Esophagus (tissue), 2 donors: ENCODE measurements around the gene APBA2. TPM values are rescaled to one million over a fixed set of nuclear protein-coding genes. Genes with fewer than 3 reads are reported as not detected.

Source experiments
- H3K27ac ChIP-seq, 2 donors: one replicate each; pipeline ENCODE4 v1.5.1; 2013; ENCODE audit warnings: low read depth in 2 of 2, mild to moderate bottlenecking in 2 of 2, inconsistent platforms in 1 of 2, low read length in 1 of 2, moderate library complexity in 1 of 2
- H3K27me3 ChIP-seq, 2 donors: one replicate each; pipeline ENCODE4 v1.6.1; 2013; ENCODE audit warnings: low read length in 2 of 2, control low read depth in 1 of 2, mild to moderate bottlenecking in 1 of 2; ENCODE audit not compliant: insufficient read depth in 2 of 2, control insufficient read depth in 1 of 2
- H3K36me3 ChIP-seq, 2 donors: one replicate each; pipeline ENCODE4 v1.6.1; 2013; ENCODE audit warnings: low read length in 1 of 2; ENCODE audit not compliant: control insufficient read depth in 2 of 2, insufficient read depth in 2 of 2
- H3K4me1 ChIP-seq, 2 donors: one replicate each; pipeline ENCODE4 v1.6.1; 2013; ENCODE audit warnings: low read length in 1 of 2; ENCODE audit not compliant: control insufficient read depth in 2 of 2, insufficient read depth in 2 of 2
- H3K4me3 ChIP-seq, 2 donors: one replicate each; pipeline ENCODE4 v1.5.1; 2013; ENCODE audit warnings: low read length in 2 of 2, mild to moderate bottlenecking in 2 of 2, low read depth in 1 of 2, moderate library complexity in 1 of 2
- H3K9me3 ChIP-seq, 2 donors: one replicate each; pipeline ENCODE4 v1.6.1; 2013; ENCODE audit warnings: mild to moderate bottlenecking in 2 of 2, low read depth in 1 of 2, low read length in 1 of 2, moderate library complexity in 1 of 2; ENCODE audit not compliant: control insufficient read depth in 2 of 2, insufficient read depth in 1 of 2
- WGBS, 2 donors: extraction: QIAGEN DNeasy Blood & Tissue Kit; methylation state at CpG; one replicate each; pipeline ENCODE4 v1.1.7; 2013; 5-methylcytosine and 5-hydroxymethylcytosine counted together
- polyA plus RNA-seq, 2 donors: library from polyadenylated mRNA; stranded (reverse); fragments of 200-250 nt; gene quantifications; one replicate each; pipeline ENCODE4 v1.2.3, GENCODE V29; 2013
- donor health status: healthy with polysubstance abuse.
- donor health status: Bipolar disorder and iron deficiency.

The APBA2 gene
- polyA plus RNA-seq, 2 donors, result 0.77 to 1.7 TPM

DNA sequence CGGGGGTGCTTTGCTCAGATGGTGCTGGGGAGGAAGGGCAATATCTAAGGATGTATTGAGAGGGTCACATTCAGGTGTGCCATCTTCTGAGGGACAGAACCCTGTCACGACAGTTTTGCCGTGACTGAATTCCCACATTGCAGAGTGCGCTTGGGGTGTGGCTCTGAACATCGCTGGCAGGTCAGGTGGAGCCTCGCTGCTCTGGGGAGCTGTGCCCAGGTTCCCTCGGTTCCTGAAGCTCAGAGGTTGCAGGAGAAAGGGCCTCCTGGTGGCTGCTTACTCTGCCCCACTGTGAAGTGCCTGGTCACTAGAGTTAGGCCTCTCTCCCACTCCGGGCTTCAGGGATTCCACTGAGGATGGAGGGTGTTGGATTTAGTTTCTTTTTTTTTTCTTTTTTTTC lies 51.5 kb downstream of the APBA2 start:
- Histone ChIP-seq H3K9me3 (no peaks in the 10 kb centered on the region), H3K27me3 (no peaks in the 10 kb centered on the region), H3K36me3 (no peaks in the 10 kb centered on the region), H3K27ac (no peak overlapping the region), H3K4me3 (no peak overlapping the region), H3K4me1 (no peaks in the 10 kb centered on the region)
- WGBS, 2 donors, result 77 to 88% methylated on average over 8 of the region's 8 CpGs

DNA sequence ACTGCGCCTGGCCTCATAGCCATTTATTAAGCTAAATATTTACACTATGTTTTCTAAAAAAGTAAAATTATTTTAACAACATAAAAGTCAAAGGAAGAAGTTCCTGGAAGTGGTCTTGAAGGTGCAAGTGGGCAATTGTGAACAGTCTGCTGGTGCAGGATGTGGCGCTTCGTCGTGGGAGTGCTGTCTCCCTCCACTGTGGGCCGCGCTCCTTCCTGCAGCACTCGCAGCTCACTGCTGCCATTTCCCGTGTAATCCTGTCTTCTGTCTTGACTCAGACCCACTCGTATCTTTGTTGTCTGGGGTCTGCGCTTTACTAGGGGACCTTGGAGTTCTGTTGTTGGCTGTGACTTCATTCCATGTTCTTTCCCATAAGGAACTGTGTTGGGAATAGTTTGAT lies 56.3 kb downstream of the APBA2 start:
- H3K4me1 ChIP-seq, result no peaks in the 10 kb centered on the region

DNA sequence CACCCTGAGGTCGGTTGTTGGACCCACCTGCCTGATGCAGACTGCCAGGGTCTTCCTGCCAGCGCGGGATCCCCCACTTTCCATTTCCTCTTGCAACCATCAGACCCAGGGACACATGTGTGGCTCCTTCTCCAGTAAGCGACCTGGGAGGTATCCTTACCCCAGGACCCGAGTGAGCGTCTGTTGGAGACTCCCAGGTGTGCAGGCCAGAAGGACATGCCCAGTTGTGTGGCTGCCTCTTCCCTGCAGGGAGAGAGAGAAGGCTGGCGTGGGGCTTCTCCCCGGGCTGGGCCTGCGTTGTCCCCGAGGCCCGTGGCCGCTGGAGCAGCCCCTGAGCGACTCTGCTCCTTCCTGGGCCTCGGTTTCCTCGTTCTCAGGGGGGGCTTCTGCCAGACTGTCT lies 56.8 kb downstream of the APBA2 start:
- WGBS, 2 donors, result 90 to 92% methylated on average over 15 of the region's 15 CpGs
- Histone ChIP-seq H3K9me3 (peaks cover 0 to 4% of the 10 kb centered on the region in 2 donors), H3K36me3 (peaks cover 0 to 3% of the 10 kb centered on the region in 2 donors), H3K4me3 (no peak overlapping the region), H3K27me3 (no peaks in the 10 kb centered on the region), H3K27ac (no peak overlapping the region), H3K4me1 (no peaks in the 10 kb centered on the region)

More for the DNA sequence above, 56.3 kb downstream of the APBA2 start:
- Histone ChIP-seq H3K9me3 (peaks cover 0 to 4% of the 10 kb centered on the region in 2 donors), H3K4me3 (no peak overlapping the region), H3K27ac (no peak overlapping the region), H3K36me3 (peaks cover 0 to 3% of the 10 kb centered on the region in 2 donors), H3K27me3 (no peaks in the 10 kb centered on the region)
- 79 to 81% methylated on average over 10 of the region's 10 CpGs for WGBS, 2 donors

DNA sequence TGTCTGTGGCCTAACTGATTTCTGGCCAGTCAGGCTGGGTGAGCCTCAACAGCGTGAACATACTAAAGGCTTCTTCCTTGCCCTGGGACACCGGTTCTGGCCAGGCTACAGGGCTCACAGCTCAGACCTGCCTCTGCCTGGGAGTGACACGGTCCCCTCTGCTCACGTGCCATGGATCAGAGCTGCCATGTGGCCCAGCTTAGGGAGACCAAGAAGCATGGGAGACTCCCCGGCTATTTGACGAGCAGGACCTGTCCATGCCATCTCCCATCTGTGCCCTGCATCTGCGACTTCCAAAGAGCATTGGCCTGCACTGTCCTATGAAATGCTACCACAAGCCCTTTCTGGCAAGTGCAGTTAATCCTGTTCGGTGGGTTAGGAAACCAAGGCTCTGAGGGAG lies 57.4 kb downstream of the APBA2 start:
- Histone ChIP-seq H3K36me3 (peaks cover 0 to 3% of the 10 kb centered on the region in 2 donors), H3K27me3 (no peaks in the 10 kb centered on the region), H3K4me1 (no peaks in the 10 kb centered on the region), H3K27ac (no peak overlapping the region), H3K9me3 (peaks cover 0 to 4% of the 10 kb centered on the region in 2 donors), H3K4me3 (no peak overlapping the region)
- 91 to 94% methylated on average over 8 of the region's 8 CpGs for WGBS, 2 donors

DNA sequence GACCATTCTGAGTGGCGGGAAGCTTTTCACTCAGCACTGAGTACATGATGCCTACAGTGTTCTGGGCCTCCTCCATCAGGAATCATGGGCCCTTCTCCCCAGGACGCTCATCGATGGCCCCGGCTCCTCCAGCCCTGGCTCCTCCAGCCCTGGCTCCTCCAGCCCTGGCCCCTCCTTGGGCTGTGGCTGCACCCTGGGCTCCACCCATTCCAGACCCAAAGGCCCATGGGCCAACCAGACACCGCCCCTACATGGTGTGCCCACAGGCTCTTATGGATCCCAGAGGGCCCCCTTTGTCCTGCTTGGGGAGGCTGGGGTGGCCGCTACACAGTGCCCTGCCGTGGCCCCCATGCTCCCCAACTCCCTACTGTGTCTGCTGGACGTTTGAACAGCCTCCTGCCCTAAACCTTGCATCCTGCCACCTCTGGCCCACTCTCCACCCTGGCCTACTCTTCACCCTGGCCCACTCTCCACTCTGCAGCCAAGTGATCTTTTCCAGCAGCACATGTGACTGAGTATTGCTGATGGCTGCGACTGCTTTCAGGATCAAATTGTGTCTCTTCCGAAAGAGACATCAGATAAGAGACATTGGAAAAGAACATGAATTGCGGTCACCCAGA lies 57.9 kb downstream of the APBA2 start:
- H3K27ac ChIP-seq, result no peak overlapping the region
- H3K27me3 ChIP-seq, result no peaks in the 10 kb centered on the region
- peaks cover 0 to 4% of the 10 kb centered on the region in 2 donors for H3K9me3 ChIP-seq
- H3K36me3 ChIP-seq, result peaks cover 0 to 3% of the 10 kb centered on the region in 2 donors
- H3K4me3 ChIP-seq, result no peak overlapping the region
- WGBS, 2 donors, result 90% methylated on average over 11 of the region's 11 CpGs
- no peaks in the 10 kb centered on the region for H3K4me1 ChIP-seq

DNA sequence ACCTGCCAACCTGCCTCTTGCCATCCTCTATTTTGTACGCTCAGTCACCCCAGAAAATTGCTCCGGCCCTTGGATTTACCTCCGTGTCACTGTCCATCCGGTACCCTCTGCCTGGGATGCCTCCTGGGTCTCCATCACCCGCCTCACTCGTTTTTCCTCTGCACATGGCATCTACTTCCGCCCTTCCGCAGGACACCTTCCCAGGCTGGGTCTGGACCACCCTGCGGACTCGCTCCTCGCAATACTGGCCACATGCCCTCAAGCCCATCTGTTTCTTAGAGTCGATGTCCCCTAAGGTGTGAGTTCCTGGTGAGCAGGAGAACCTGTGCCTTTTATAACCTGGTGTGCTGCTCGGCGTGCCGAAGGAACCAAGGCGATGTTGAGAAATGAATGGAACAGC lies 58.5 kb downstream of the APBA2 start:
- whole genome bisulfite sequencing, 2 donors, result 95 to 96% methylated on average over 16 of the region's 16 CpGs
- H3K4me3 ChIP-seq, result no peak overlapping the region

DNA sequence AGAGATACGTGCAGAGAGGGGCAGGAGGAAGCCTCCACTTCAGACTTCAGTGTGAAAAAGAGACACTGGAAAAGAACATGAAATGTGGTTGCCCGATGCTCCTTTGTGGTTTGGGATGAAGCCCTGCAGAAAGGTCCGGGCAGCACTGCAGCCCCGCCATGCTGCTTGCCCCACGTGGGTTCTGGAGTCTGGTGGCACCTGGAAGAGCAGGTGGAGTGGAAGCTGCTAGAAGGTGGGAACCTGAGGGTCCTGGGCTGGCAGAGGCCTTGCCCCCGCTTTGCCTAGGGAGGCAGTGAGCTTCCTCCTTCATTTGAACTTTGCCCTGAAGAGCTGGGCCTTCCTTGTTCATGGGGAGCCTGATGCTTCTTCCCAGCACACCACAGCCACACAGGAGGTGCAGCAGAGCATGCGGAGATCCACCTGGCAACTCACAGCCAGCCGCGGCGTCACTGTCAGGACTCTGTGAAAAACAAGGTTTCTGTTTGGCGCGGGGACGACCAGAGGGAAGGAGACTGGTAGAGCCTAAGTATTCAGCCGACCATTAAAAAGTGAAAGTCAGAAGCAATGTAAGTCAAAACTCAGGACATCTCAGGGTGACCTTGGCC lies 59.0 kb downstream of the APBA2 start:
- no peak overlapping the region for H3K27ac ChIP-seq

More for the DNA sequence above, 58.5 kb downstream of the APBA2 start:
- H3K27me3 ChIP-seq, result no peaks in the 10 kb centered on the region
- peaks cover 0 to 6% of the 10 kb centered on the region in 2 donors for H3K9me3 ChIP-seq
- H3K4me1 ChIP-seq, result no peaks in the 10 kb centered on the region
- no peak overlapping the region for H3K27ac ChIP-seq
- H3K36me3 ChIP-seq, result peaks cover 0 to 3% of the 10 kb centered on the region in 2 donors

DNA sequence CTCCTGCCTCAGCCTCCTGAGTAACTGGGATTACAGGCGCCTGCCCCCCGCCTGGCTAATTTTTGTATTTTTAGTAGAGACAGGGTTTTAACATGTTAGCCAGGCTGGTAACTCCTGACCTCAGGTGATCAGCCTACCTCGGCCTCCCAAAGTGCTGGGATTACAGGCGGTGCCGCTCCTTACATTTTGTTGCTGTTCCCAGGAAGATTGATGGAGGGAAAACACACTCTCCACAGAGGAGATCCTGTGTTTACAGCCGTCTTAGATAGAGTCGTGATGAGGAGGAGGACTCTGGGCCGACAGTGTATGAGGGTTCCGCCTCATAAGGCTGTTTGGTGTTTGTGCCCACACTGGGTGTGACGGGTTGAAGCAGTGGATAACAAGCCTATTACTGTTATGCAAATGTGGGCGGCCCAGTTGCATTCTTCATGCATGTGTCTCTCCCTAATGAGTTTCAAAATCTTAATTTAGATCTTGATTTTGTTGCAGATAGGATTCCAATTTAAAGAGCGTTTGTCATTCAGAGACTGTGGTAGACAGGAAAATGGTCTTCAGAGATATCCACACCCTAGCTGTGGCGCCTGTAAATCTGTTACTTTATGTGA lies 60.0 kb downstream of the APBA2 start:
- H3K36me3 ChIP-seq, result peaks cover 0 to 3% of the 10 kb centered on the region in 2 donors
- 85 to 88% methylated on average over 13 of the region's 13 CpGs for WGBS, 2 donors
- peaks cover 0 to 6% of the 10 kb centered on the region in 2 donors for H3K9me3 ChIP-seq

More for the DNA sequence above, 59.0 kb downstream of the APBA2 start:
- no peaks in the 10 kb centered on the region for H3K4me1 ChIP-seq
- H3K4me3 ChIP-seq, result no peak overlapping the region
- H3K27me3 ChIP-seq, result no peaks in the 10 kb centered on the region
- peaks cover 0 to 3% of the 10 kb centered on the region in 2 donors for H3K36me3 ChIP-seq
- peaks cover 0 to 6% of the 10 kb centered on the region in 2 donors for H3K9me3 ChIP-seq
- WGBS, 2 donors, result 92 to 94% methylated on average over 14 of the region's 14 CpGs

DNA sequence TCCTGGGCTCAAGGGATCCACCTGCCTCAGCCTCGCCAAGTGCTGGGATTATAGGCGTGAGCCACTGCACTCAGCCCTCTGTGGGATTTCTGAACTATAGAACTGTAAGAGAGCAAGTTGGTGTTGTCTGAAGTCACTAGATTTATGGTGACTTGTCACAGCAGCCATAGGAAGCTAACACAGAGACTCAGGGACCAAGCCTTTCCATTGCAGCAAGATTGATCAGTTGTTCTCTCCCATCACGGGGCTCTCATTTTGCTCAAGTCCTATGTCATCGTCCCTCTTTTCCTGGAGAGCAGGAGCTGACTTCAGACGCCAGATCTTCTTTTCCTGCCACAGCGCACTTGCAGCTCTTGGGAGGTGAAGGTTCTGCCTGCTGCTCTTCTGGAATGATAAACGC lies 61.0 kb downstream of the APBA2 start:
- WGBS, 2 donors, result 86 to 89% methylated on average over 7 of the region's 7 CpGs
- H3K4me3 ChIP-seq, result no peak overlapping the region
- H3K4me1 ChIP-seq, result no peaks in the 10 kb centered on the region
- H3K27me3 ChIP-seq, result no peaks in the 10 kb centered on the region
- H3K36me3 ChIP-seq, result peaks cover 0 to 3% of the 10 kb centered on the region in 2 donors
- peaks cover 0 to 6% of the 10 kb centered on the region in 2 donors for H3K9me3 ChIP-seq
- H3K27ac ChIP-seq, result no peak overlapping the region

More for the DNA sequence above, 60.0 kb downstream of the APBA2 start:
- Histone ChIP-seq H3K27me3 (no peaks in the 10 kb centered on the region), H3K4me3 (no peak overlapping the region), H3K27ac (no peak overlapping the region), H3K4me1 (no peaks in the 10 kb centered on the region)
